Liver (tissue), 2 donors: Measurements from ENCODE around the gene AFF2.

Experiments
- EGR1 ChIP-seq, 2 donors: IDR thresholded peaks; 2 replicates each; pipeline ENCODE4 v1.6.1; 2016 to 2018; ENCODE audit warnings: antibody characterized with exemption in 2 of 2, low read depth in 2 of 2
- RXRA ChIP-seq, 2 donors: IDR thresholded peaks; 2 replicates each; pipeline ENCODE4 v1.6.1; 2017 to 2018; ENCODE audit warnings: antibody characterized with exemption in 2 of 2, mild to moderate bottlenecking in 1 of 2
- TAF1 ChIP-seq: conservative IDR thresholded peaks from 2 replicates; pipeline ENCODE4 v1.6.1; 2016; ENCODE audit warnings: antibody characterized with exemption, mild to moderate bottlenecking
- donor health status: healthy.

GRCh38 chrX:148700021-148700420, 199.6 kb downstream of the AFF2 start:
- TF ChIP-seq RXRA (IDR thresholded peaks at IDR 0.05) (no peak), TAF1 (no peak), EGR1 (IDR thresholded peaks at IDR 0.05; ENCODE audit: low read depth in 2 of 2) (no peak)
